ENCODE measurements around the gene MAP3K8. TPM values are rescaled to one million over a fixed set of nuclear protein-coding genes. Genes with fewer than 3 reads are reported as not detected.
A peak's percentile ranks its signal among the peaks of the same experiment; 100 is the strongest.

The MAP3K8 gene
- total RNA-seq, 2 donors from 2014 or later = 9.9 to 11.2 TPM

- 32 to 49% methylated on average over 1 of the region's 1 CpG for WGBS, 2 donors
- DNase-seq (no peak), ATAC-seq (no peak)
- no peak overlapping the region for H3K4me3 ChIP-seq
- no peaks in the 10 kb centered on the region for H3K9me3 ChIP-seq
- TF ChIP-seq CTCF (IDR thresholded peaks at IDR 0.05) (no peak), POLR2A (IDR thresholded peaks at IDR 0.05) (no peak)
- H3K4me1 ChIP-seq = peaks cover 7% of the 10 kb centered on the region
- no peak overlapping the region for H3K27ac ChIP-seq
- H3K36me3 ChIP-seq (replicated peaks in 1 of 2; ENCODE audit: insufficient read depth in 1 of 2, low read depth in 2 of 2) = no peaks in the 10 kb centered on the region
- intact Hi-C loops (cut with DNase I) = no loop called here
- H3K27me3 ChIP-seq = no peaks in the 10 kb centered on the region
Measured at GRCh38 chr10:30389543-30389942, 44.4 kb upstream of the MAP3K8 start.

- no peak overlapping the region for H3K4me3 ChIP-seq
- DNase-seq (no peak), ATAC-seq (no peak)
- TF ChIP-seq POLR2A (IDR thresholded peaks at IDR 0.05) (no peak), CTCF (IDR thresholded peaks at IDR 0.05) (no peak)
- no peaks in the 10 kb centered on the region for H3K9me3 ChIP-seq
- H3K27me3 ChIP-seq = no peaks in the 10 kb centered on the region
- H3K4me1 ChIP-seq = peaks cover 7% of the 10 kb centered on the region
- H3K36me3 ChIP-seq (replicated peaks in 1 of 2; ENCODE audit: insufficient read depth in 1 of 2, low read depth in 2 of 2) = no peaks in the 10 kb centered on the region
- WGBS, 2 donors = 51 to 56% methylated on average over 3 of the region's 3 CpGs
- intact Hi-C loops (cut with DNase I) = loop anchor here (5.0 kb wide), 1 partner anchor 147 kb away; no protein-coding TSS in a partner anchor
- no peak overlapping the region for H3K27ac ChIP-seq
Measured at GRCh38 chr10:30390207-30390606, 43.8 kb upstream of the MAP3K8 start.

- H3K27ac ChIP-seq = no peak overlapping the region
- no peak overlapping the region for H3K4me3 ChIP-seq
- 52 to 69% methylated on average over 7 of the region's 7 CpGs for WGBS, 2 donors
- H3K36me3 ChIP-seq (replicated peaks in 1 of 2; ENCODE audit: insufficient read depth in 1 of 2, low read depth in 2 of 2) = no peaks in the 10 kb centered on the region
- no peaks in the 10 kb centered on the region for H3K9me3 ChIP-seq
- no peaks in the 10 kb centered on the region for H3K27me3 ChIP-seq
- DNase-seq (no peak), ATAC-seq (no peak)
- TF ChIP-seq CTCF (IDR thresholded peaks at IDR 0.05) (no peak), POLR2A (IDR thresholded peaks at IDR 0.05) (no peak)
- intact Hi-C loops (cut with DNase I) = loop anchor here (5.0 kb wide), 1 partner anchor 146 kb away; no protein-coding TSS in a partner anchor
- peaks cover 7% of the 10 kb centered on the region for H3K4me1 ChIP-seq
Measured at GRCh38 chr10:30391266-30391665, 42.7 kb upstream of the MAP3K8 start.

GRCh38 chr10:30392564-30392990 lies 41.4 kb upstream of the MAP3K8 start:
- intact Hi-C loops (cut with DNase I) = loop anchor here (5.0 kb wide), 1 partner anchor 145 kb away; no protein-coding TSS in a partner anchor
- peaks cover 7% of the 10 kb centered on the region for H3K4me1 ChIP-seq
- H3K9me3 ChIP-seq = no peaks in the 10 kb centered on the region
- 5 to 8% methylated on average over 16 to 17 of the region's 17 CpGs for WGBS, 2 donors
- no peak overlapping the region for H3K27ac ChIP-seq
- peak; percentile 77 to 97 (median 90) for TF ChIP-seq CTCF (IDR thresholded peaks at IDR 0.05)
- TF ChIP-seq POLR2A (IDR thresholded peaks at IDR 0.05) = no peak
- DNase-seq = peak; percentile 72 to 74 (median 74)
- peak; percentile 98 for ATAC-seq
- H3K4me3 ChIP-seq = no peak overlapping the region
- no peaks in the 10 kb centered on the region for H3K27me3 ChIP-seq
- H3K36me3 ChIP-seq (replicated peaks in 1 of 2; ENCODE audit: insufficient read depth in 1 of 2, low read depth in 2 of 2) = no peaks in the 10 kb centered on the region

- WGBS, 2 donors = 32 to 42% methylated on average over 3 of the region's 3 CpGs
- Histone ChIP-seq H3K9me3 (no peaks in the 10 kb centered on the region), H3K27ac (no peak overlapping the region), H3K36me3 (replicated peaks in 1 of 2; ENCODE audit: insufficient read depth in 1 of 2, low read depth in 2 of 2) (no peaks in the 10 kb centered on the region), H3K4me1 (peaks cover 7% of the 10 kb centered on the region), H3K27me3 (no peaks in the 10 kb centered on the region), H3K4me3 (no peak overlapping the region)
- intact Hi-C loops (cut with DNase I) = no loop called here
- ATAC-seq = no peak
- no peak for TF ChIP-seq POLR2A (IDR thresholded peaks at IDR 0.05)
- TF ChIP-seq CTCF (IDR thresholded peaks at IDR 0.05) = no peak
- no peak for DNase-seq
Measured at GRCh38 chr10:30396293-30396692, 37.7 kb upstream of the MAP3K8 start.
